Aorta (tissue), 5 donors: Measurements from ENCODE around the gene ZNF263. TPM values are rescaled to one million over a fixed set of nuclear protein-coding genes. Genes with fewer than 3 reads are reported as not detected.

Experiments used
- ATAC-seq: fragments of 200-7000 bp; cut with Tn5 transposase; one replicate; pipeline ENCODE4 v1.9.1; 2022; ENCODE audit warnings: moderate library complexity; ENCODE audit not compliant: low FRiP score
- DNase-seq, 2 donors: peaks; one replicate each; pipeline ENCODE4 v3.0.0-alpha.2; 2020
- H3K27ac ChIP-seq, 2 donors: one replicate each; pipeline ENCODE4 v1.5.1; 2013; ENCODE audit warnings: low read length in 2 of 2, mild to moderate bottlenecking in 2 of 2, moderate library complexity in 2 of 2, control low read depth in 1 of 2, inconsistent platforms in 1 of 2, low read depth in 1 of 2
- H3K27me3 ChIP-seq, 2 donors: one replicate each; pipeline ENCODE4 v1.6.1; 2013; ENCODE audit warnings: control low read depth in 1 of 2, low read length in 1 of 2, mild to moderate bottlenecking in 1 of 2, moderate library complexity in 1 of 2; ENCODE audit not compliant: insufficient read depth in 2 of 2, control insufficient read depth in 1 of 2
- H3K36me3 ChIP-seq, 2 donors: one replicate each; pipeline ENCODE4 v1.6.1; 2013; ENCODE audit warnings: control low read depth in 1 of 2, low read length in 1 of 2, mild to moderate bottlenecking in 1 of 2; ENCODE audit not compliant: insufficient read depth in 2 of 2, control insufficient read depth in 1 of 2
- H3K4me1 ChIP-seq, 2 donors: one replicate each; pipeline ENCODE4 v1.6.1; 2013; ENCODE audit warnings: low read length in 2 of 2, control low read depth in 1 of 2, mild to moderate bottlenecking in 1 of 2, moderate library complexity in 1 of 2; ENCODE audit not compliant: insufficient read depth in 2 of 2, control insufficient read depth in 1 of 2
- H3K4me3 ChIP-seq, 2 donors: one replicate each; pipeline ENCODE4 v1.5.1; 2013; ENCODE audit warnings: low read length in 2 of 2, control low read depth in 1 of 2, mild to moderate bottlenecking in 1 of 2
- H3K9me3 ChIP-seq: one replicate; pipeline ENCODE4 v1.6.1; 2013; ENCODE audit warnings: mild to moderate bottlenecking, low read length; ENCODE audit not compliant: control insufficient read depth
- WGBS, 2 donors: extraction: QIAGEN DNeasy Blood & Tissue Kit; methylation state at CpG; one replicate each; pipeline ENCODE4 v1.1.7; 2013; 5-methylcytosine and 5-hydroxymethylcytosine counted together
- intact Hi-C, 2 donors: fragments of 100-400 bp; cut with DNase I; formaldehyde crosslinking; loops; one replicate each; pipeline versions ENCODE4 v1.14.2 to v1.15.0; 2022
- polyA plus RNA-seq, 2 donors: library from polyadenylated mRNA; stranded (reverse); fragments of 200-250 nt; gene quantifications; one replicate each; pipeline ENCODE4 v1.2.3, GENCODE V29; 2013
- total RNA-seq, 2 donors: library from RNA; stranded (reverse); fragmentation: NEBNext Ultra II Directional; extraction: Animal tissue kit (Norgen Biotek cat#: 25700); gene quantifications; one replicate each; pipeline ENCODE4 v1.2.1, GENCODE V29; 2021
- donor health status: healthy with polysubstance abuse.
- donor health status: Bipolar disorder and iron deficiency.
- donor health status: DM: no; HTN: no; CAD: no.
- donor health status: DM: no; HTN: no; CAD: no.
- donor health status: DM: yes; HTN: yes; CAD: no.

ZNF263 gene
- total and polyA plus RNA-seq, 4 donors: 8.3 to 27.4 (median 21.7) TPM

GRCh38 chr16:3295783-3296182 lies 12.5 kb downstream of the ZNF263 start:
- no peaks in the 10 kb centered on the region for H3K27me3 ChIP-seq
- H3K27ac ChIP-seq: no peak overlapping the region
- WGBS, 2 donors: 59 to 60% methylated on average over 13 of the region's 13 CpGs
- ATAC-seq (no peak), DNase-seq (no peak)
- intact Hi-C loops: no loop called here
- no peaks in the 10 kb centered on the region for H3K4me1 ChIP-seq
- peaks cover 19% of the 10 kb centered on the region for H3K9me3 ChIP-seq
- peaks cover 3 to 11% of the 10 kb centered on the region in 2 donors for H3K36me3 ChIP-seq
- no peak overlapping the region for H3K4me3 ChIP-seq

- Histone ChIP-seq H3K27ac (no peak overlapping the region), H3K4me3 (peak overlapping the region in 1 of 2 donors; percentile 67), H3K27me3 (no peaks in the 10 kb centered on the region), H3K9me3 (peaks cover 18% of the 10 kb centered on the region), H3K36me3 (peaks cover 8 to 9% of the 10 kb centered on the region in 2 donors), H3K4me1 (no peaks in the 10 kb centered on the region)
- ATAC-seq: no peak
- intact Hi-C loops: no loop called here
- WGBS, 2 donors: 62 to 69% methylated on average over 4 of the region's 4 CpGs
- DNase-seq: no peak
Observed at GRCh38 chr16:3304370-3304769, 21.1 kb downstream of the ZNF263 start.

- Histone ChIP-seq H3K9me3 (peaks cover 15% of the 10 kb centered on the region), H3K4me3 (peak within 1 kb of the TSS; percentile 36 to 67), H3K36me3 (peaks cover 8 to 9% of the 10 kb centered on the region in 2 donors), H3K27me3 (no peaks in the 10 kb centered on the region), H3K4me1 (no peaks in the 10 kb centered on the region), H3K27ac (peak within 1 kb of the TSS in 1 of 2 donors; percentile 60)
- WGBS, 2 donors: 1% methylated on average over 102 to 103 of the region's 103 CpGs
- ATAC-seq: peak; percentile 99
- intact Hi-C loops: no loop called here
- peak; percentile 93 to 95 for DNase-seq
Observed at GRCh38 chr16:3305109-3306068, 22.1 kb downstream of the ZNF263 start, which contains the start of the genes TIGD7 and ZNF75A. Gene TIGD7 (minus strand): TSS chr16:3305430. CDS start chr16:3300614, 4,816 bp downstream. Gene ZNF75A (plus strand): TSS chr16:3305497. CDS start chr16:3308429, 2,932 bp downstream.

GRCh38 chr16:3306078-3306477 lies 22.8 kb downstream of the ZNF263 start:
- intact Hi-C loops: no loop called here
- Histone ChIP-seq H3K4me3 (peak overlapping the region; percentile 36 to 67), H3K27me3 (no peaks in the 10 kb centered on the region), H3K27ac (peak overlapping the region in 1 of 2 donors; percentile 60), H3K4me1 (no peaks in the 10 kb centered on the region), H3K9me3 (peaks cover 12% of the 10 kb centered on the region), H3K36me3 (peaks cover 8 to 9% of the 10 kb centered on the region in 2 donors)
- no peak for ATAC-seq
- WGBS, 2 donors: 57 to 60% methylated on average over 11 of the region's 11 CpGs
- no peak for DNase-seq

GRCh38 chr16:3311496-3311895 lies 28.2 kb downstream of the ZNF263 start:
- no peak overlapping the region for H3K27ac ChIP-seq
- H3K4me1 ChIP-seq: no peaks in the 10 kb centered on the region
- no peak for DNase-seq
- no peak overlapping the region for H3K4me3 ChIP-seq
- peaks cover 32% of the 10 kb centered on the region for H3K9me3 ChIP-seq
- WGBS, 2 donors: 93 to 97% methylated on average over 4 of the region's 4 CpGs
- intact Hi-C loops: no loop called here
- H3K27me3 ChIP-seq: no peaks in the 10 kb centered on the region
- peaks cover 17 to 29% of the 10 kb centered on the region in 2 donors for H3K36me3 ChIP-seq
- ATAC-seq: no peak

GRCh38 chr16:3317315-3317999 lies 34.2 kb downstream of the ZNF263 start:
- H3K27me3 ChIP-seq: no peaks in the 10 kb centered on the region
- peaks cover 13 to 36% of the 10 kb centered on the region in 2 donors for H3K36me3 ChIP-seq
- no peak overlapping the region for H3K27ac ChIP-seq
- 97 to 100% methylated on average over 3 of the region's 3 CpGs for WGBS, 2 donors
- peaks cover 32% of the 10 kb centered on the region for H3K9me3 ChIP-seq
- peak overlapping the region in 1 of 2 donors; percentile 36 for H3K4me3 ChIP-seq
- DNase-seq: no peak
- ATAC-seq: no peak
- H3K4me1 ChIP-seq: no peaks in the 10 kb centered on the region
- intact Hi-C loops: no loop called here

GRCh38 chr16:3321816-3322215 lies 38.5 kb downstream of the ZNF263 start:
- 68 to 70% methylated on average over 2 of the region's 2 CpGs for WGBS, 2 donors
- H3K9me3 ChIP-seq: peaks cover 16% of the 10 kb centered on the region
- no peak for ATAC-seq
- H3K4me3 ChIP-seq: no peak overlapping the region
- DNase-seq: no peak
- intact Hi-C loops: no loop called here
- no peaks in the 10 kb centered on the region for H3K27me3 ChIP-seq
- no peaks in the 10 kb centered on the region for H3K4me1 ChIP-seq
- H3K36me3 ChIP-seq: peaks cover 3 to 12% of the 10 kb centered on the region in 2 donors
- no peak overlapping the region for H3K27ac ChIP-seq

- no peak overlapping the region for H3K27ac ChIP-seq
- H3K9me3 ChIP-seq: peaks cover 3% of the 10 kb centered on the region
- no peak for DNase-seq
- H3K4me3 ChIP-seq: no peak overlapping the region
- H3K4me1 ChIP-seq: no peaks in the 10 kb centered on the region
- no peak for ATAC-seq
- no peaks in the 10 kb centered on the region for H3K27me3 ChIP-seq
- intact Hi-C loops: no loop called here
- no peaks in the 10 kb centered on the region for H3K36me3 ChIP-seq
- WGBS, 2 donors: 81 to 84% methylated on average over 4 of the region's 4 CpGs
Observed at GRCh38 chr16:3327514-3327913, 44.2 kb downstream of the ZNF263 start.
